GM11168 (cell line): ENCODE results near the gene PXDC1.

Experiments
- in situ Hi-C: fragments of 300-500 bp; cut with MboI; formaldehyde crosslinking; loops from one replicate; pipeline ENCODE4 v1.12.0; 2022; ENCODE audit warnings: low sequenced_read_pairs; ENCODE audit not compliant: unreplicated experiment

PXDC1 gene

GRCh38 chr6:3737831-3738210 is 13.7 kb downstream of the PXDC1 start:
- in situ Hi-C loops: loop anchor here (25.0 kb wide), 1 partner anchor 399 kb away; the partner anchor contains the start of gene ECI2

- in situ Hi-C loops: loop anchor here (25.0 kb wide), 1 partner anchor 400 kb away; the partner anchor contains the start of gene ECI2
These were observed 14.2 kb downstream of the PXDC1 start for GRCh38 chr6:3737149-3737830.

DNA sequence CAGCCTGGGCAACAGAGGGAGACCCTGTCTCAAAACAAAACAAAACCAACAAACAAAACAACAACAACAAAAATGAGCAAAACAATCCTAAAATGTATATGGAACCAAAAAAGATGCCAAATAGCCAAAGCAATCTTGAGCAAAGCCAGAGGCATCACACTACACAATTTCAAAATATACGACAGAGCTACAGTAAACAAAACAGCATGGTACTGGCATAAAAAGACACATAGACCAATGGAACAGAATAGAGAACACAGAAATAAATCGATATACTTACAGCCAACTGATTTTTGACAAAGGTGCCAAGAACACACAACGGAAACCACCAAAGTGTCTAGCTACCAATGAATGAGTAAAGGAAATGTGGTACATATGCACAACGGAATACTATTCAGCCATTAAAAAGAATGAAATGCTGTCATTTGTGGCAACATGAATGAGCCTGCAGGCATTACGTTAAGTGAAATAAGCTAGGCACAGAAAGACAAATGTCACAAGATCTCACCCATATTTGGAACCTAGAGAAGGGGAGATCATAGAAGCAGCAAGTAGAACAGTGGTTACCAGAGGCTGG is 16.4 kb downstream of the PXDC1 start:
- in situ Hi-C loops: loop anchor here (25.0 kb wide), 1 partner anchor 402 kb away; the partner anchor contains the start of gene ECI2

- in situ Hi-C loops: loop anchor here (5.0 to 25.0 kb wide), 2 partner anchors 403 to 452 kb away; partner anchors contain the start of gene ECI2
These were observed 17.5 kb downstream of the PXDC1 start for GRCh38 chr6:3734023-3734422.

GRCh38 chr6:3733321-3733925 is 18.1 kb downstream of the PXDC1 start:
- in situ Hi-C loops: loop anchor here (5.0 to 25.0 kb wide), 2 partner anchors 404 to 451 kb away; partner anchors contain the start of gene ECI2

- in situ Hi-C loops: loop anchor here (5.0 to 25.0 kb wide), 2 partner anchors 405 to 450 kb away; partner anchors contain the start of gene ECI2
These were observed 19.0 kb downstream of the PXDC1 start for GRCh38 chr6:3732345-3733141.

DNA sequence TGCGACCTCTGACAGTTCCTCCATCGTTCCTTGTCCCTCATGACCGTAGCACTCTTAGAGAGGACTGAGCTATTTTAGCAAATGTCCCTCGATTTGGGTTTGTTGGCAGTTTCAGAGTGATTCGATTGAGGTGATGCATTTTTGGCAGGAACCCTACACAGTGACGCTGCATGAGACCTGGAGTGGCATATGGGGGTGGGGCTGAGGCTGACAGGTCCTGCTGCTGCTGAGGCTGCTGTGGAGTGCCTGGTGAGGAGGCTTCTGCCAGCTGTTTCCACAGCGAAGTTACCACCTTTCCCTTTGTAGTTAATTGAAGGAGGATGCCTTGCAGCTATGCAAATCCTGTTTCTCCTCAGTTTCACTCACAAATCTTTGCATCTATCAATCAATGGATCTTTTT is 19.8 kb downstream of the PXDC1 start:
- in situ Hi-C loops: loop anchor here (5.0 to 25.0 kb wide), 2 partner anchors 406 to 449 kb away; partner anchors contain the start of gene ECI2

DNA sequence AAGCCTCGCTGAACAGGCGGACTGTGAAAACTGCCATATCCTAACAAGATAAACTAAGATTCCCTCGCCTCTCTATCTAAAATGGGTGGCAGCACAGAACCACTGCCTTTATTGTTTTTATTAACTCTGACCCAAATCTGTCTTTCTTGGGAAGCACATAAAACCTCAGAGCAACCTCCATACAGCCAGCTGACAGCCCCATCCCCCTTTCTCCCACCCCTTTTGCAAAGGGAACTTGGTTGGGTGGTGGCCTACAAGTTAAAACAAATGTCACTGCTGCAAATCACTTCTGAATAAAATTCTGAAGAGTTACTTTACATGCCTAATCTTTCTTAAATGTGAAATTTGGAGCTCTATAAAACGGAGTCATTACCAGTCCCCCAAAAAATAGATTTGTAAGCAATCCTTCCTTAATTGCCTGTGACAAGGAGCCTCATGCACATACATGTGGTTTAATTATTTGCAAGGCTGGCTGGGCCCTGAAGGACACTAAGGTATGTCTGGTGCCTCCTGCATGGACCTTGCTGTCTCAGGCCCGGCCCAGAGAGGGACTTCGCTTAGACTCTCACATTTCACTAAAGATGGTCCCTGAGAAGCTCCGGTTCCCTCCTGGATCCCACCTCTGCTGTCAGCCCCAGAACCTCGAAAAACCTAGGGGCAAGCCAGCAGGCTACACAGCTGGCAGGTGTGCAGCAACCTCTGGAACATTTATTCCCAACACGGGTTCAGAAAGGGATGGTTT is 21.7 kb downstream of the PXDC1 start:
- in situ Hi-C loops: loop anchor here (5.0 to 25.0 kb wide), 2 partner anchors 408 to 447 kb away; partner anchors contain the start of gene ECI2

DNA sequence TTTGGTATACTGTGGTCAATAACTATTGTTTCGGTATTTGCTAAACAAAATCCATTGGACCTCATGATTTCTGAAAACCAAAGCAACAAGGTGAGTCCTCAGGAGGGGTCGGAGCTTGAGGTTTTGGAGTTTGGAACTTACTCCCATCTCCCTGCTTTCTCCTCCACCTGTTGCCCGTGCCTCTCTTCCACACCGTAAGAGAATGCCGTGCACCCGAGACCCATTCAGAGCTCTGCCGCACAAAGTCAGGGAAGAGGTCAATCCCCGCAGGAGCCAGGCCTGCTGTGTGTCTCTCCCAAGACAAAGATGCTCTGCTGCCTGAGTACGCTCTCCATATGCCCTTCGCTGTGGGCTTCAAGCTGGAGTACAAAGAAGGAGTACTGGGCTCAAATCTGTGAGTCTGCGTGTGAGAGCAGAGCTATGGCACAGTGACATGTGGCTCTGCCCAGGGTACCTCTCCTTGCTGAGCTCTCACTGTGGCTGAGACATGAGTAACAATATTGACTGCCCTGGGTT is 23.9 kb downstream of the PXDC1 start:
- in situ Hi-C loops: loop anchor here (25.0 kb wide), 1 partner anchor 410 kb away; the partner anchor contains the start of gene ECI2

GRCh38 chr6:3727036-3727435 is 24.5 kb downstream of the PXDC1 start:
- in situ Hi-C loops: loop anchor here (25.0 kb wide), 1 partner anchor 410 kb away; the partner anchor contains the start of gene ECI2

DNA sequence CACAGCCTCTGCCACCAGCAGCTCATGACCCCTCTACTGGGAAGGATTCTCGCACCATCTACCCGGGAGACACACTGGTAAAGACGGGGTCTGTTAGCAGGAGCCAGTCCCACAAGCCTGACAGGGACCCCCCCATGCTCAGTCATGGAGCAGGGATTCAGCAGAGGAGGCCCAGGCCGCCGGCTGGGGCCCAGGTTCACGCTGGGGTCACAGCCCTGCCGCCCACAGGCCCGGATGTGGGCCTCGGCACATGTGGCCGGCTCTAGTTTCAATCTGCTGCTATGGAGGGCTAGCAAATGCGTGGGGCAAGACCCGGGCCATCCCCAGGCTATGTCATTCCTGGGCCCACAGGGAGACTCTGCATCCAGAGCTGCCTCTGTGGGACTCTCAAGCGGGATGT is 25.1 kb downstream of the PXDC1 start:
- in situ Hi-C loops: loop anchor here (25.0 kb wide), 1 partner anchor 411 kb away; the partner anchor contains the start of gene ECI2

- in situ Hi-C loops: loop anchor here (25.0 kb wide), 1 partner anchor 412 kb away; the partner anchor contains the start of gene ECI2
These were observed 26.1 kb downstream of the PXDC1 start for GRCh38 chr6:3725145-3726047.

GRCh38 chr6:3724451-3725144 is 26.9 kb downstream of the PXDC1 start:
- in situ Hi-C loops: loop anchor here (25.0 kb wide), 1 partner anchor 413 kb away; the partner anchor contains the start of gene ECI2

DNA sequence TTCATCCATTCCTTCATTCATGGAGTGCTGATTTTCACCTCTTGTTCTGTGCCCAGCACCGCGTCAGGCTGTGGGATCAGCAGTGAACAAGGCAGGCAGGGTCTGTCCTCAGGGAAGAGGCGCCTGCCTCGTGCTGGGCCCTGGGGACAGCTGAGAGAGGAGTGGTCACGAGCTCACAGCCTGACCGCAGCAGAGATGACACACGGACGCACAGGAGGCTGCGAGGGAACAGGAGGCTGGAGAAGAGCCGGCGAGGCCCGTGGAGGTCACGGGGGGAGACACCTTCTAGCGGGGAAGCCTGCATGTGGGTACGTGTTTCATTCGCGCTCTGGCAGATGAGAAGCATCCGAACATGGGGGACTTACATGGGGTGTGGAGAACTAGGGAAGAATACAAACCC is 27.5 kb downstream of the PXDC1 start:
- in situ Hi-C loops: no loop called here

DNA sequence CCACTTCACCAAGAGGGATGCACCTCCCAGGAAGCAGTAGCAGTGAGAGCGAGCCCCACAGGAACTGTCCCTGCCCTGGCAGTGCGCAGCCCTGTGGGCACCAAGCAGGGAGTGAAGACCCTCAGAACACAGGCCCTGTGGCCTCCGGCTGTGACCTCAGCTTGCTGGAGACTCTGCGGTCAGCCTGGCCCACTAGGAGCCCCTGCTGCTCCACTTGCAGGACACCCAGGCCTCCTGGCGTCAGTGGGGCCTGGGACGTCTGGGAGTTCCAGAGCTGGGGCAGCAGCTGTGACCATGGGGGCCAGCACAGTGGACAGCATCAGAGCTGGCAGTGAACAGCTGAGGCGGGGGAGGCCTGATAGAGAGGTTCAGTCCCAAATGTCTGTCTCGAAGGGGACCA is 28.3 kb downstream of the PXDC1 start:
- in situ Hi-C loops: no loop called here

GRCh38 chr6:3722785-3723184 is 28.7 kb downstream of the PXDC1 start:
- in situ Hi-C loops: no loop called here
